Right kidney (tissue), 9 donors: ENCODE measurements around the gene LIPT1.
"Not testable (repeated sequence)": the region's sequence is repeated elsewhere in the genome, so short reads cannot be mapped to it uniquely, and the experiment has no call there.

Source experiments
- DNase-seq: peaks from one replicate; pipeline ENCODE4 v3.0.0-alpha.2; 2016
- long read RNA-seq, 8 donors: transcript quantifications; one replicate each; lab custom pipeline, GENCODE V29; 2026

The LIPT1 gene
- long read RNA-seq, donor 1, partial matches to known transcripts: 0 of 4 reads
- long read RNA-seq, donor 1, other reads (novel, unspliced or antisense): 0 of 4 reads
- long read RNA-seq, donor 2, partial matches to known transcripts: 0 of 3 reads
- long read RNA-seq, donor 2, other reads (novel, unspliced or antisense): 0 of 3 reads
- long read RNA-seq, donor 3, partial matches to known transcripts: 0 of 3 reads
- long read RNA-seq, donor 3, other reads (novel, unspliced or antisense): 0 of 3 reads
- long read RNA-seq, donor 4, partial matches to known transcripts: 0 of 5 reads
- long read RNA-seq, donor 4, other reads (novel, unspliced or antisense): 0 of 5 reads
- long read RNA-seq, donor 5, transcript LIPT1-201 (2 exons, 1,289 nt): major isoform, 5 of 7 reads
- long read RNA-seq, donor 5, partial matches to known transcripts: 0 of 7 reads
- long read RNA-seq, donor 5, other reads (novel, unspliced or antisense): 0 of 7 reads
- long read RNA-seq, donor 6, partial matches to known transcripts: 0 of 2 reads
- long read RNA-seq, donor 6, other reads (novel, unspliced or antisense): 0 of 2 reads
- long read RNA-seq, donor 7, partial matches to known transcripts: 0 of 5 reads
- long read RNA-seq, donor 7, other reads (novel, unspliced or antisense): 0 of 5 reads
- long read RNA-seq, donor 8, partial matches to known transcripts: 0 of 5 reads
- long read RNA-seq, donor 8, other reads (novel, unspliced or antisense): 0 of 5 reads

DNA sequence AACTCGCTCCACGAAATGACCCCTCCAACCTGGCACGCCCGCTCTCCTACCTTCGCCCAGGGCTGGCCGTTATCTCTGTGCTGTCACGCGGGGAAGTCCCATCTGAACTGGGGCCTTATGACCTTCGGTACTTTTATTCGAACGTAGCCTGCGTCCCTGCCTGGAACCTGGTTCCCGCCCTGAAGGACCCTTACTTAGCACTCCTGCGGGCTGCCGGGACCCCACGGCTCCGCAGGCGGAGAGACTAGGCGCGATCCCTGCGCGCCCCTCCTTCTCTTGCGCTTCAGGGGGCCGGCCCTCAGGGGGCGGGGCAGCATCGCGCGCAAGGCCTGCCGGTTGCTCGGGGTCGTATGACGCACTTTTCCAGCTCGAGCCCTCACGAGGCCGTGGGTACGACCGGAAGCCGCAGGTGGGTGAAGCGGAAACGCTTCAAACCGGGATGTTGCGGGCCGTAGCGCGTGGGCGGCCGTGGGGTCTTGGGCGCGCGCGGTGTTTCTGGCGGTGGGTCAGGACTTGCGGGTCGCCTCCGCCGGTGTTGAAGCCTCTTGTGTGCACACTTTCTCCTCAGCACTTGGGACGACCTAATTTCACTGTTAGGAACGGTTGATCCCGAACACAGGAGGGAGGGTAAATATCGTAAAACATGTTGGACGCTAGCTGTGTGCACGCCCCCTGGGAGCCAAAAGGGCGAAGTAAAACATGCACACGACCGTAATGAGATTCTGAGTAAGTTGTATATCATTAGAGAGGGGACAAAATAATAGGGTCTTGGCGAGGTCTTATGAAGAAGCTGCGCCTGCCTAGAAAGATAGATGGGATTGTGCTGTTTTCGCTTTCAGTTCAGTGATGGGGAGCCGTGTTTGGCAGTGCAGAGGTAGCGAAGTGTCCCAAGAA lies at the start of gene LIPT1, which contains the start of gene TSGA10:
LIPT1 (plus strand) TSS at position 325 of the 894 bp plus-strand sequence. CDS start 6,991 bp downstream, outside the sequence.
TSGA10 (minus strand) TSS at position 300 of the 894 bp plus-strand sequence. CDS start 45,503 bp downstream, outside the sequence.
- peak; percentile 94 for DNase-seq

- no peak for DNase-seq
Measured at GRCh38 chr2:99106913-99107312, 47.9 kb upstream of the LIPT1 start.

GRCh38 chr2:99111236-99111635 lies 43.5 kb upstream of the LIPT1 start:
- DNase-seq: no peak

- no peak for DNase-seq
Measured at GRCh38 chr2:99111945-99112344, 42.8 kb upstream of the LIPT1 start.

DNA sequence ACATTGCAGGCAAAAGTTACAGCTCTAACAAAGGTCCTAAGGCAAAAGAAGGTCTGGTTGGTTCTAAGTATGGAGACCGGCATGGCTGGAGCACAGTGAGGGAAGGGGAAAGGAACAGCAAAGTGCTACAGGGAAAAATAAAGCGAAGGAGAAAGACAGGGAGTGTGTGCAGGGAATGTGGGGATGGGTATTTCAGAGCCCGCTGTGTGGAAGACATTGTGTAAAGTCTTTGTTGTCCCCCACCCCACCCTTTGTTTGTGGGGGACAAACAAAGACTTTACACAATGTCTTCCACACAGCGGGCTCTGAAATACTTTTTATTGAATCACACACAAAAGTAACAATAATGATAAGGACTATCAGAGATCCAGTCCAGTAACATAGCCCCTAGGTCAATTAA lies 42.1 kb upstream of the LIPT1 start:
- no peak for DNase-seq

- no peak for DNase-seq
Measured at GRCh38 chr2:99127981-99128380, 26.8 kb upstream of the LIPT1 start.

DNA sequence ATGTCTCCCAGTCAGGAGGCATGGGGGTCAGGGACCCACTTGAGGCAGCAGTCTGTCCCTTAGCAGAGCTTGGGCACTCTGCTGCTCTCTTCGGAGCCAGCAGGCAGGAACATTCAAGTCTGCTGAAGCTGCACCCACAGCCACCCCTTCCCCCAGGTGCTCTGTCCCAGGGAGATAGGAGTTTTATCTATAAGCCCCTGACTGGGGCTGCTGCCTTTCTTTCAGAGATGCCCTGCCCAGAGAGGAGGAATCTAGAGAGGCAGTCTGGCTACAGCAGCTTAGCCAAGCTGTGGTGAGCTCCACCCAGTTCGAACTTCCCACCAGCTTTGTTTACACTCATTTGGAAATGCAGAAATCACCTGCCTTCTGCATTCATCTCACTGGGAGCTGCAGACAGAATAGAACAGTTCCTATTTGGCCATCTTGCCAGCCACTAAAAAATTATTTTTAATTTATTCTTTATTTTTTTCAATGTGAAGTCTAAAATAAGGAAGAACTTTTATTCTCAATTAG lies 19.7 kb upstream of the LIPT1 start:
- not testable (repeated sequence) for DNase-seq

DNA sequence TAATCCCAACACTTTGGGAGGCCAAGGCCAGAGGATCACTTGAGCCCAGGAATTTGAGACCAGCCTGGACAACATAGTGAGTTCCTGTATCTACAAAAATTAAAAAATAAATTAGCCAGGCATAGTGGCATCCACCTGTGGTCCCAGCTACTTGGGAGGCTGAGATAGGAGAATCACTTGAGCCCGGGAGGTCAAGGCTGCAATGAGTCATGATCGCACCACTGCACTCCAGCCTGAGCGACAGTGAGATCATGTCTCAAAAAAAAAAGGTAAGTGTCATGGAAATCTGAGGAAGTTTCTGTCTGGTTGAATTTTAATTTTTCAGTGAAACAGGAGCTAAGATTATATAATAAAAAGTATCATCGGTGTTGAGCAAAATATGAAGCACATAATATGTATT lies 15.8 kb upstream of the LIPT1 start:
- no peak for DNase-seq

DNA sequence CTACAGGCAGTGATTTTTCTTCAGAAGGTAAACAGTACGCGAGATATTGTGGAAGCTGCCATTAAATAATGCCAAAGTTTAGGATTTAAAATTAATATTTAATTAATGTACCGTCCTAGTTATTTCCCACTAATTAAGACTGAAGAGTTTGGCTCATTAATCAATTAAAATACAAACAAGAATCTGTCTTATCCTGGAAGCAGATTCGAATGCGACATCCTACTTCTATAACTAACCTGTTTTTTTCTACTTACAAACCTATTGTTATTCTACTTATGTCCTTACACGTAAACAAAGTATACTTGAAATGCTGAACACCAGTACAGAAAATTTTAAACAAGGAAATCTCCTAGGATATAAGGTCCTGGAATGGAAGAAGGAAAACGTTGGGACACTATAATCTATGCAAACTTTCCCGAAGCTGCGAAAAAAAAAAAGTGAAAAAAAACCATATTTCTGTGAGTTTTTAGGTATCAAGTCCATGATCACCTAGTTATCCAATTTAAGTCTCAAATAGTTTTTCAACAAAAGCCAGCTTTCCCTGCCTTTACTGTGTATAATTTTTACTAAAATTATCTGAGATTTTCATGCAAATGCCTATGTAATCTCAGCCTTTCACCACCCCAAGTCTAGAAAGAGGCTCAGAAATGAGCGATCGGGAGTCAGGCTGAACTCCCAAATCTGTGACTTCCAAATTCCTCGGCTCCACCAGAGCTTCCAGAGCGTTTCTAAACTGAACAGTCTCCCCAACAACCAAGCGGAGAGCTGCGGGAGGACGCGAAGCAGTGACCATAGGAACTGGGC lies 14.5 kb upstream of the LIPT1 start:
- peak; percentile 12 for DNase-seq

DNA sequence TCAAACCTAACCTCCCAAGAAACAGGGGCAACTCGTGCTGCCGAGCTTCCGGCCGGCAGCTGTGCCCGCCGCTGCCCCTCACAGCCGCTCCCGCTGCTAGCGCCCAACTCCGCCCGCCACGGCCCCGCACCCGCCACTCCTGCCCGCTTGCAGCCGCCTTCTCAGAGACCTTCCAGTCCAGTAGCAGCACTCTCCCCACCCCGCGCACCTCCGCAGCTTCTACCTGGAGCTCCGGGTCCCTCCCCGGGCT lies 14.0 kb upstream of the LIPT1 start:
- DNase-seq: peak; percentile 94

GRCh38 chr2:99141110-99142108 lies 13.4 kb upstream of the LIPT1 start, which contains the start of gene C2orf15:
C2orf15 (plus strand) TSS chr2:99141707; CDS start chr2:99150559, 8,852 bp downstream.
- DNase-seq: peak; percentile 98

DNA sequence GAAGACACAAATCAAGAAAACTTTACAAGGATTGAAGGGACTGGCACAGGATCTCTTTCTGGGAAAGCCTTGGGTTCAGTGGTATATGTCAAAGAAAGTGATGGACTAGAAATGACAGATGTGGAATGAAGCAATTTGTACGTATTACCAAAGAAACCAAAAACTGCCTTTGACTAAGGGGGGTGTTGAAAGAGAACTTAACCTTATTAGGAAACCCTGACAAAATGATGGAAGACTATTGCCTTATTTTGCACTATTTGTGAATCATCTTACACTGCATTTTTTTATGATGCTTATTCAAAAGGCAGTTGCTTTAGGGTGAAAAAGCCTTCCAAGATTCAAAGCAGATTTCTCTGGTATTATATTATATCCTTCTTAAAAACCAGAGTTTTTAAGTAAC lies 4.1 kb upstream of the LIPT1 start:
- DNase-seq: no peak

GRCh38 chr2:99152199-99152895 lies 2.4 kb upstream of the LIPT1 start:
- DNase-seq: peak; percentile 36

- DNase-seq: no peak
Measured at GRCh38 chr2:99153921-99154604, 704 bp upstream of the LIPT1 start.

- no peak for DNase-seq
Measured at GRCh38 chr2:99156891-99157290, 2.1 kb downstream of the LIPT1 start.

- DNase-seq: no peak
Measured at GRCh38 chr2:99158599-99158998, 3.8 kb downstream of the LIPT1 start.

GRCh38 chr2:99159594-99159993 lies 4.8 kb downstream of the LIPT1 start:
- DNase-seq: no peak

GRCh38 chr2:99166218-99166617 lies 11.5 kb downstream of the LIPT1 start:
- no peak for DNase-seq

- no peak for DNase-seq
Measured at GRCh38 chr2:99169534-99169933, 14.8 kb downstream of the LIPT1 start.
